ENCODE measurements around the gene ATP8A2.

DNA sequence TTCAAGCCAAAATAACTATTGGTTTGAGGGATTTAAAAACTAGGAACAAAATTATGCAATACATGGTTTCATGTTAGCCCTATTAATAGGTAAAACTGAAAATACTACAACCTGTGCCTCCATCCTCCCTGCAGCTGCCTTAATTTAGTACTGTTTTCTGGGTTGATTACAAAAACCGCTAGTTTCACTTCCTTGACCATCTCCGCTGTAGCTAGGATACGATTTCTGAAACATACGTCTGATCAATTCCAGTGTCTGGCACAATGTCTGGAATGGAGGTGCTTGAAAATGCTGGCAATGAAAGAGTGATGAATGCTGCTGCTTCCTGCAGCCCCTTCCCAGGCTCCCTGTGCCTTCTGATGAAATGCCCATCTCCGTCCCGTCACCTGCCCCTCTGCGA lies 406.6 kb downstream of the ATP8A2 start:
- TF ChIP-seq, protein P1, sequence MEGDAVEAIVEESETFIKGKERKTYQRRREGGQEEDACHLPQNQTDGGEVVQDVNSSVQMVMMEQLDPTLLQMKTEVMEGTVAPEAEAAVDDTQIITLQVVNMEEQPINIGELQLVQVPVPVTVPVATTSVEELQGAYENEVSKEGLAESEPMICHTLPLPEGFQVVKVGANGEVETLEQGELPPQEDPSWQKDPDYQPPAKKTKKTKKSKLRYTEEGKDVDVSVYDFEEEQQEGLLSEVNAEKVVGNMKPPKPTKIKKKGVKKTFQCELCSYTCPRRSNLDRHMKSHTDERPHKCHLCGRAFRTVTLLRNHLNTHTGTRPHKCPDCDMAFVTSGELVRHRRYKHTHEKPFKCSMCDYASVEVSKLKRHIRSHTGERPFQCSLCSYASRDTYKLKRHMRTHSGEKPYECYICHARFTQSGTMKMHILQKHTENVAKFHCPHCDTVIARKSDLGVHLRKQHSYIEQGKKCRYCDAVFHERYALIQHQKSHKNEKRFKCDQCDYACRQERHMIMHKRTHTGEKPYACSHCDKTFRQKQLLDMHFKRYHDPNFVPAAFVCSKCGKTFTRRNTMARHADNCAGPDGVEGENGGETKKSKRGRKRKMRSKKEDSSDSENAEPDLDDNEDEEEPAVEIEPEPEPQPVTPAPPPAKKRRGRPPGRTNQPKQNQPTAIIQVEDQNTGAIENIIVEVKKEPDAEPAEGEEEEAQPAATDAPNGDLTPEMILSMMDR (IDR thresholded peaks at IDR 0.05): no peak
- TF ChIP-seq EP300 (IDR thresholded peaks at IDR 0.05): no peak
- no peak for TF ChIP-seq POLR2A (IDR thresholded peaks at IDR 0.05)
